Gastrocnemius medialis (tissue), 4 donors: ENCODE measurements around the gene TRIM14.

Experiments used
- CTCF ChIP-seq, 5 experiments: fragments of 450-650 bp in 3 of 5; fragments of 200-600 bp in 2 of 5; sonication (generic) in 2 of 5; IDR thresholded peaks in 4 of 5; conservative IDR thresholded peaks in 1 of 5; 1 replicate in 4 of 5; 2 replicates in 1 of 5; pipeline ENCODE4 v1.5.1; 2016 to 2019; ENCODE audit warnings: antibody characterized with exemption in 5 of 5, mild to moderate bottlenecking in 3 of 5, moderate library complexity in 3 of 5
- POLR2A ChIP-seq, 2 donors: fragments of 450-650 bp; IDR thresholded peaks; one replicate each; pipeline ENCODE4 v1.6.1; 2017; ENCODE audit warnings: antibody characterized with exemption in 2 of 2, mild to moderate bottlenecking in 2 of 2, moderate library complexity in 2 of 2

GRCh38 chr9:98136489-98136888, 17.5 kb upstream of the TRIM14 start:
- TF ChIP-seq CTCF (IDR thresholded peaks at IDR 0.05 in 4 of 5, conservative IDR thresholded peaks at IDR 0.05 in 1 of 5) = no peak
- no peak for TF ChIP-seq POLR2A (IDR thresholded peaks at IDR 0.05)
